GM12874 (cell line): ENCODE data around the gene CPNE5.

Experiments
- CTCF ChIP-seq: IDR thresholded peaks from 2 replicates; pipeline ENCODE4 v1.5.1; 2011; ENCODE audit warnings: low read depth, mild to moderate bottlenecking, control low read depth, low read length, moderate library complexity; ENCODE audit not compliant: insufficient read depth

Gene CPNE5

DNA sequence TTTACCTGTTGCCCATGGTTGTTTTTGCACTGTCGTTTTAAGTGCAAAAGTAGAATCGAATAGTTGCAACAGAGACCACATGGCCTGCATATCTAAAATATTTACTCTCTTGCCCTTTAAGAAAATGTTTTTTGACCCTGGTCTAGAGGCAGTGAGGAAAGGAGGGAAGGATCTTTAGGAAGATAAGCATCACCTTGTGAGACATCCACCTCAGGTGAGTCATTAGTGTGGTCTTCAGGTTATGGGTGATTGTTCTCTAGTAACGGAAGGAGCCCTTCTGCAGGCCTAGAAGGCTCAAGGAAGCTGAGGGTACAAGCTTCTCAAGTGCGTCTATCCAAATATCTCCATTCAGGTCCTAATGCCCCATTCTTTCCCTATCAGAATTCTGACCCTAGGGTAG lies 148.2 kb downstream of the CPNE5 start:
- no peak for TF ChIP-seq CTCF
